Ovary (tissue), 3 donors: ENCODE data around the gene NDUFS3.

Experiments
- CTCF ChIP-seq, 3 donors: fragments of 450-650 bp in 2 of 3; fragments of 200-600 bp in 1 of 3; IDR thresholded peaks; one replicate each; pipeline versions ENCODE4 v1.5.1 to v1.8.0; 2016 to 2022; ENCODE audit warnings: antibody characterized with exemption in 3 of 3, mild to moderate bottlenecking in 1 of 3
- POLR2A ChIP-seq: fragments of 450-650 bp; IDR thresholded peaks from one replicate; pipeline ENCODE4 v1.6.1; 2017; ENCODE audit warnings: antibody characterized with exemption, mild to moderate bottlenecking, moderate library complexity
- donor health status: DM: no; HTN: no; CAD: no.

DNA sequence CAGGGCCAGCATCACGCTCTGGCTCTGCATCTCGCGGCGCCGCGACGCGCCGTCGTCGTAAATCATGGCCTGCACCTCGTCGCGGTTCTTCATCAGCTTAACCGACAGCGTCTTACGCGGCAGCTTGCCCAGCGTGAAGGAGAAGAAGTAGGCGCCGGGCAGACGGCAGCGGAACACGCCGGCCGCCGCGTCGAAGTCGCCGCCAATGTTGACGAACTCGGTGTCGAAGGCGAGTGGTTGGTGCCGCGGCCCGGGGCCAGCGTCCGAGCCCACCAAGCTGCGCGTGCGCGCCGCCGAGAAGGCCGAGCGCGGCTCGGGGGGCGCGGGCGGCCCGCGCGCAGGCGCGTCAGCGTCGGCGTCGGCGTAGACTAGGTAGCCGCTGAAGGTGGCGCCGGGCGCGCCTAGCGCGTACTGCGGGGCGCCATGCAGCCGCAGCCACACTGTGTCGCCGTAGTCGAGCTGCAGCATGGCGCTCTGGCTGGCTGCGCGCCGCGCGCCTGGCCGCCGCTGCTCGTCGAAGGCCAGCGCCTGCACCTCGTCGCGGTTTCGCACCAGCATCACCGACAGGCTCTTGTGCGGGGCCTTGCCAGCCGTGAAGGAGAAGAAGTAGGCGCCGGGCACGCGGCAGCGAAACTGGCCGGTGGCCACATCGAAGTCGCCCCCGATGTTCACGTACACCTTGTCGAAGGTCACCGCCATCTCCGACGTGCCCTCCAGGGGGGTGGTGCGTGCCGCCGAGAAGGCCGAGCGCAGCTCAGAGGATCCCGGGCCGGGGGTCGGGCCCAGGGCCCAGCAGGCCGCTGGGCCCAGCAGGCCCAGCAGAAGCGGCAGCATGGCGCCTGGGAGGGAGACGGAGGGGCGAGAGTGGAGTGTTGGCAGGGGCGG lies 11.3 kb downstream of the NDUFS3 start:
- no peak for TF ChIP-seq CTCF (IDR thresholded peaks at IDR 0.05)
- peak; percentile 56 for TF ChIP-seq POLR2A
